Stimulated activated CD8-positive, alpha-beta memory T cell treated with anti-CD3 and anti-CD28 coated beads, Interleukin-2, amount 100 ng/mL, for 48 hours (primary cell): ENCODE results near the gene PPARA.

Experiments
- DNase-seq, 2 donors: peaks; one replicate each; pipeline ENCODE4 v3.0.0-alpha.2; 2020; ENCODE audit warnings: low read depth in 2 of 2

Gene PPARA

GRCh38 chr22:46274381-46274780 is 124.1 kb downstream of the PPARA start:
- DNase-seq = no peak

- no peak for DNase-seq
Measured at GRCh38 chr22:46275455-46276122, 125.3 kb downstream of the PPARA start.

GRCh38 chr22:46276563-46276962 is 126.2 kb downstream of the PPARA start:
- DNase-seq = no peak

DNA sequence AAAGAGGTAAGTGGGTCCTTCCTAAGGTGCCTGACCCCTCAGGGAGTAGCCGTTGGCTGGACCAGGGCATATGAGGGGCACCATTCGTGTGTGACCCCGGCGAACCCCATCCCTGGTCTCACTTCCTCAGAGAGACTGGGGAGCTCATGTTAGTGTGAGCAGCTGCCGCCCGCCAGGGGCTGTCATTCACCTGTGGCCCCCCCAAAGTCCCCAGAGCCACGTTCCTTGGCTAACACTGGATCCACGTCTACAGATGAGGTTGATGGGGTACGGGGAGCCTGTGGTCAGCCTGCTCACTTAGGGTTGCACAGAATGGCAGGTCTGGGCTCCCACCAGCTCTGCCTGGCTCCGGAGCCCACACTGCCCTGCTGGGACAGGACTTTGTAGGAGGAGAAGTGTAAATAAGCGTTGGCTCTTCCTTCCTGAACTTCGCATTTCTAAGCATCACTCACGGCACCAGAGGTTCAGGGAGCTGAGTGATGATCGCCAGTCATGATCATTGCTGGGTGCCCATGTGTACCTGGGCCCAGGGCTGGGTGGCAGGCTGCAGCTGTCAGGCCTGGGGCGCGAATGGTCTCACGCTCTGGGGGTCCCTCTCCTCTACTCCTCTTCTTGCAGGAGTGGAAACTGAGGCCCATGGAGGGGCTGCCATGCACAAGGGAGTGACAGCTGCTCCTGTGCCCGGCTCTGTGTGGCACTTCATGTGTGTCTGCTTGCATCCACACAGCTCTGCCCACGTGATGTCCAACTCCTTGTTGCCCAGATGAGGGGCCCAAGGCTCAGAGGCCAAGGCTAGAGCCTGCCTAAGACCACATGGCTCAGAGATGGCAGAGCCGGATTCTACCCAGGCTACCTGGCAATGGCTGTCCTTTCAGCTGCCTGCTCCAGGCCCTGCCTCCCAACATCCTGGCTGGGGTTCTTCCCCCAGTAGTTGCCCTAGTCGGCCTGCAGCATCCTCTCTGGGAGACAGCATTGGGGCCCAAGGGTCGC is 128.6 kb downstream of the PPARA start:
- DNase-seq = no peak

DNA sequence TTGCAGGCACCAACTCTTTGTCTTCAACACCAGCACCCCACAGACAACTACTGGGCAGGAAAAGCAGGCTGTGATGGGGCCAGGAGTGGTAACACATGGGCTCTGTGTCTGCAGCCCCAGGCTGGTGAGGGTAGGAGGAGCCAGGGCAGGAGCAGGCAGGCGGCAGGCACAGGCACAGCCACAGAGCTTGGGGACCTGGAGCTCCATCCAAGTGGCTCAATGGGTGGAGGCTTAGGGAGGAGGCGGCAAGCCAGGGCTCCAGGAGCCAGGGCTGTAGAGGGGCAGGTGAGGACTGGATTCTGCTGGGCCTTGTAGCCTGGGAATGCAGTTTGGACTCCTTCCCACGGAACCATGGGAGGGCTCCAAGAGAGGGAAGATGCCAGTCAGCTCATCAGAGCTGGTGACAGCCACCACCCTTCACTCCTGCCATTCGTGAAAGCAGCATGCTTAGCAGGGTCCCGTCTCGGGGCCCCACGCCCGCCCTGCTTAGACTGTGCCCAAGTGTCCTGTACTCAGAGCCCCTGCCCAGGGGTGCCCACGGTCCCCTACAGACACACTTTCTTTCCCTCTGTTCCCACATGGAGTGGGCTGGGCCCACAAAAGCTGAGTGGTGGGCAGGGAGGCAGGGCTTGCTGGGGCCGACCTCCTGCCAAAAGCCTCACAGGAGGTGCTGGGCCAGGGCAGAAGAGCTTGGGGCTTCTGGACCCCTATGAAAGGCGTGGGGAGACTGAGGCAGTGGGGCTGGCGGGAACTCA is 129.9 kb downstream of the PPARA start:
- DNase-seq = no peak

- no peak for DNase-seq
Measured at GRCh38 chr22:46280999-46281623, 130.8 kb downstream of the PPARA start.

- no peak for DNase-seq
Measured at GRCh38 chr22:46281866-46282678, 131.7 kb downstream of the PPARA start.

DNA sequence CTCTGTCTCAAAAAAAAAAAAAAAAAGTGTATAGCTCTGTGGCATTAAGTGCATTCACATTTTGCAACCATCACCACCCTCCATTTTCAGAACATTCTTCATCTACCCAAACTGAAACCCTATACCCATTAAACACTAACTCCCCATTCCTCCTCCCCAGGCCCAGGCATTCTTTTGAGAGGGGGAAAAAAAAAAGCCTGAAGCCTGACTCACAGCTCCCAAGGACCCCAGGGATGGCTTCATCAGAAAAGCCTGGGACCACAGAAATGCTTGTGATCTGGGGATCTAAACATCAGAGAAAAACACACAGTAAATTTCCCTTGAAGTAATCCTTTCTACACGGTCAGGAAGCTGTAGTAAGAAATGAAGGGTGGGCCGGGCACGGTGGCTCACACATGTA is 135.7 kb downstream of the PPARA start:
- DNase-seq = no peak

GRCh38 chr22:46286941-46287872 is 136.9 kb downstream of the PPARA start:
- no peak for DNase-seq

DNA sequence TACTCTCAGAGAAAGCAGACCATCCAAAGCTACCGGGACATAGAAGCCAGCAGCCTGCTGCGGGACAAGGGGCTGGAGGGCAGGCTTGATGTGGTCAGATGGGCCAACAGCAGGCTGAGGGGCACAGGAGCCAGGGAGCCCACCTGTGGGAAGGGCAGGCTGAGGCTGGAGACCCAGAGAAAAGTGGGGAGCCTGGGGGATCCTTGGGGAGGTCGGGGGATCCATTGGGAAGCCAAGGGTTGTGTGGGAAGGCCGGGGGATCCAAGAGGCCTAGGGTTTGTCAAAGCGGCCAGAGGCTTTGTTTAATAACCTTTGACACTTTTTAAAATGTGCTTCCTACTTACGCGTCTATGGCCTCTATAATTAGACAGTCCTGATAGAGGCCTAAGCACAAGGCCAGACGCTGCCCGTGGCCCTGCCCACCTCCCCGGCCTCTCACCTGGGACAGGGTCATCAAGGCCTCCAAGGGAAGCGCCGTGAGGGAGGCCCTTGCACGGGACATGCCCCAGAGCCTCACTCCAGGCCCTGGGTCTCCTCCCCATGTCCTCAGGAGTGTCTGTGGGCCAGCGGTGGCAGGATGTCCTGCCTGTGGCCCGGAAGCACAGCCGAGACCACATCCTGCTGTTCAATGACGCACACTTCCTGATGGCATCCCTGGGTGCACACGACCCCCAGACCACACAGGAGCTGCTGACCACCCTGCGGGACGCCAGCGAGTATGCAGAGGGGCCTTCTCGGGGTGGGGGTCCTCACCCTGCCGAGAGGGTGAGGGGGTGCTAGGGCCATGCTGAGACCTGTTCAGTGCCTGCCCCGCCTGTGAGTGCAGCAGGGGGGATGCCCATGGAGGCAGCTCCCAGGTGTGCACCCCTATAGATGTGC is 137.8 kb downstream of the PPARA start:
- no peak for DNase-seq

DNA sequence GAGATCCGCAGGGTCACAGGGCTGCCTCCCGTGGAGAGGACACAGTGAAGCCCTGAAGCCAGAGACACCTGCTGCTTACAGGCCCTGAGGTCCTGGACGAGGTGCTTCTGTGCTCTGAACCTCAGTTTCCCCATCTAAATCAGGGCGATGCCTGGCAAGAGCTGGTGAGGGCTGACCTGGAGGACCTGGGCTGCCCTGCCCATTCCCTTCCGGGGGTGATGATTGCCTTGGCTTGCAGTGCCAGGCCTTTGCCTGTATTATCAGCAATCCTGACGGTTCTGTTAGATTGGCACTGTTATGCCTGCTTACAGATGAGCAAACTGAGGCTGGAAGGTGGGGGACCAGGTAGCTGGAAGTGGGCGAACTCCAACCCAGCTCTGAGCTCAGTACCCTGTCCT is 138.5 kb downstream of the PPARA start:
- DNase-seq = no peak

- DNase-seq = no peak
Measured at GRCh38 chr22:46289244-46289891, 139.0 kb downstream of the PPARA start.

GRCh38 chr22:46290121-46290842 is 140.0 kb downstream of the PPARA start:
- DNase-seq = no peak

GRCh38 chr22:46290843-46291785 is 140.8 kb downstream of the PPARA start:
- no peak for DNase-seq

DNA sequence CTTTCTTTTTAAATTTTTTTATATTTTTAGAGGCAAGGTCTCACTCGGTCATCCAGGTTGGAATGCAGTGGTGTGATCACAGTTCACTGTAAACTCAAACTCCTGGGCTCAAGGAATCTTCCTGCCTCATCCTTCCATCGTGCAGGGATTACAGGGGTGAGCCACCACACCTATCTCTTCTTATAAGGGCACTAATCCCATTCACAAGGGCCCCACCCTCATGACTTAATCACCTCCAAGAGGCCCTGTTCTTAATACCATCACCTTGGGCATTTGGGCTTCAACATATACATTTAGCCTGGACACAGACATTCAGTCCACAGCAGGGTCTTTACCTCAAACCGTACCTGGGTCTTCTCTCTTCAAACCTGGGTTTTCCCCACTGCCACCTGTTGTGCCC is 141.8 kb downstream of the PPARA start:
- no peak for DNase-seq

DNA sequence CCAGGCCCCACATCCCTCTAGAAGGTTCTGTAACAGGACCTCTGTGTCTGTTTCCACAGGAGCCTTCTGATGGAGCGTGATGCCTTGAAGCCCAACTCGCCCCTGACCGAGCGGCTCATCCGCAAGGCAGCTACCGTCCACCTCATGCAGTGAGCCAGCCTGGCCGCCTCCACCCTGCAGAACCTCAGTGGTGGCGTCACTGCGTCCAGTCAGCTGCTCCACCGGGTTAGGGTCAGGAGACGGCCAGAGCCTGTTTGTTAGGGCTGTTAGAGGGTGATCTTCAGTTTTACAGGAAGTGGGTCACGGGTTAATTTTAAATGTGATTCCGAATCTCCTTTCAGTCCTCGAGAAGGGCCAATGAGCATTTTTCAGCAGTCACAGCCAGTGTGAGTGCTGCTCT is 142.4 kb downstream of the PPARA start:
- DNase-seq = no peak
